Cerebellar nuclear complex (tissue), 1 donor: ENCODE measurements around the gene DCLRE1B.

Experiments used
- DNase-seq, 2 experiments: peaks; one replicate each; lab custom pipeline; 2025; lab: John Stamatoyannopoulos, UW

Gene DCLRE1B

DNA sequence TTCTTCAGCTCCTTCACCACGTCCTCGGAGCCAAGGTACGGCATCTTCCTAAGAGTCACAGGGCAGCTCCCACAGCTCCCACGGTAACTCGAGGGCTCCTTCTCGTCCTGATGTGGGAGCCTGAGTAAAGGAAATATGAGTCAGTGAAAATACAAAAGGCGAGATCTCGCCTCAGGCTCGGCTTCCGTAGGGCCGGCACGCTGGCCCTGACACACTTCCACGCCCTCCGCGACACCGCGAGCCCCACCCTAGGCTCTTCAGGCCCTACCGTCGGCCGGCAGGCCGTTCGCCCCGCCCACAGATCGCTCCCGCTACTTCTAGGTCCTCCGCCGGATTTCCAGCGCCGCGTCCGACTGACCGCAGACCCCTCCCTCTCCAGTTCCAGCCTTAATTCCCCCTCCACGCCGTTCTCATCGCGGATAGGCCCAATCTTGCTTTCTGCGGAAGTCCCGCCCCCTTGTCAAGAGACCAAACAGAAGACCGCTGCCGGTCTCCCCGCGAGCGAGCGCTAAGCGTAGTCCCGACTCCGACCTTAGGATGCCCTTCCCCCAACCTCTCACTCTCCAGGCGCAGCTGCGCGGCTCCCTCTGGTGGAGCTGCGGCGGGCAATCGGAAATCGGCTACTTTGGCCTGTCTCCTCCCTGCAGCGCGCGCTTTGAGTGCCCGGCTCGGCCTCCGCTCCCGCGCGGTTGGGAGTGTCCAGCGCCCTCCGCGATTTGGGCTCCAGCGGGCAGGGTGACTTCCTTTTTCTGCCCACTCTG lies at the start of gene DCLRE1B, which contains the start of gene AP4B1:
DCLRE1B (plus strand) TSS at position 653 of the 761 bp plus-strand sequence. CDS start 261 bp downstream, outside the sequence.
AP4B1 (minus strand) TSS at position 126 of the 761 bp plus-strand sequence; CDS start at position 44, 82 bp downstream.
- peak; percentile 93 to 97 for DNase-seq

DNA sequence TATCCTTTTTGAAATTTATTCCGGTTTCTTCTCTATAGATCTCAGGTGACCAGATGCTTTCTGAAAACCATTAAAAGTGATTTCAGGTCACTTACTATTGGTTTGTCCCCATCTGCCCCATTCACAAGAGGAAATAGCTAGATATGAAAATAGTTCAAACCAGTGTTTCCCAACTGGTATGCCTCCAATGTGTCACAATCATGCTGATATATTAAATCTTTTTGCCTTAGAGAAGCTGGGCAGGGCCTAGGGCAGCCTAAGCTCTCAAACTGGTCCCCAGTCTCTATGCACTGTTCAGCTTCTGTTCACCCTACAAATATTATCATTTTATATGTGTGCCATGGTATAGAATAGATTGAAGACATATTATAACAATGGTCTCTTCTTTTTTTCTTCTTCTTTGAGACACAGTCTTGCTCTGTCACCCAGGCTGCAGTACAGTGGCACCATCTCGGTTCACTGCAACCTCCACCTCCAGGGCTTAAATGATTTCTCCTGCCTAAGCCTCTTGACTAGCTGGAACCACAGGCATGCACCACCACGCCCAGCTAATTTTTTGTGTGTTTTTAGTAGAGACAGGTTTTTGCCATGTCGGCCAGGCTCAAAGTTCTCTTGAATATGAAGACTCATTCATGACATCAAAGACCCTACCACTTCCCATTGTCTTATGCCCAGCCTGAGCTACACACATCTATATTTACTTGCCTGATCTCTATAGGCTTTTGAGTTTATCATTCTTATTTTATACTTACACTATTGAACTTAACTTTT lies 49.3 kb upstream of the DCLRE1B start:
- no peak for DNase-seq

DNA sequence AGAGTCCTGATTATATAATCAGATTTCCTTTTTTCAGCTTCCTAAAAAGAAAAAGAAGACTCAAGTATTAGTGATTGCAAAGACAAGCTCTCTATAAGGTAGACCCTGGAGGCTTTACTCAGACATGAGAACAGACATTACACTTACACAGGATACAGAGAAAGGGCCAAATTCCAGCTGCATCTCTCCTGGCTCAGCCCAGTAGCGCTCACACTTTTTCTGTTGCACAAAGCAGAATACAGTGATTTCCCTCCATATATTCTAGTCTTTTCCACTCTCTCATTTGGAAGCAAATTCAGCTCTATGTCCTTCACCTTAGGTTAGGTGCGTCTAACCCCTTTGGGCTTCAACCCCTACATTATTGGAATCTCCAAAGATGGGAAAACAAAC lies 48.7 kb upstream of the DCLRE1B start:
- DNase-seq, result no peak

DNA sequence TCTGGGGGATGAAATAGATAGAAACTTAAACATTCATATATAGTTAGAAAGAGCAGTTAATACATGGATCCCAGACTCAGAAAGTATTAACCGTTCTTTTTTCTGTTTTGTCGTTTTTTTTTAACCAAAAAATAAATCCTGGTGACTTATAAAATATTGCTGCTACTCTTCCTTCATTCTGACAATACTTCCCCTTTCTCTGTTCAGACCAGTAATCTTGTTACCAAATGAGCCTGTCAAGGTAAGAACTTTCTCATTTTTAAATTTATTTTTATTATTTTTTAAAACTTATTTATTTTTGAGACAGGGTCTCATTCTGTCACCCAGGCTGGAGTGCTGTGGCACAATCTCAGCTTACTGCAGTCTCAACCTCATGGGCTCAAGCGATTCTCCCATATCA lies 47.4 kb upstream of the DCLRE1B start:
- DNase-seq, result no peak

DNA sequence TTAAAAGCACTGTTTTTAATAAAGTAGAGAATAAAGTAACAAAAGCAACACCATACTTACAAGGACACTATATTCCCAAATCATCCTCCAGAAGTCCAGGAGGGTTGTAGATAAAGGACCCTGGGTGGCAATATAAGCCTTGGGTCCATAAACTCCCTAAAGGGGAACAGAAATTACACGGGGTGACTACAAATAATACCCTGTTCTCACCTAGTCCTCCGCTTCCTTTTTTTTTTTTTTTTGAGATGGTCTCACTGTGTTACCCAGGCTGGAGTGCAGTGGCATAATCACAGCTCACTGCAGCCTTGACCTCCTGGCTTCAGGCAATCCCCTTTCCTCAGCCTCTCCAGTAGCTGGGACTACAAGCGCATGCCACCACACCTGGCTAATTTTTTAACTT lies 46.7 kb upstream of the DCLRE1B start:
- no peak for DNase-seq

DNA sequence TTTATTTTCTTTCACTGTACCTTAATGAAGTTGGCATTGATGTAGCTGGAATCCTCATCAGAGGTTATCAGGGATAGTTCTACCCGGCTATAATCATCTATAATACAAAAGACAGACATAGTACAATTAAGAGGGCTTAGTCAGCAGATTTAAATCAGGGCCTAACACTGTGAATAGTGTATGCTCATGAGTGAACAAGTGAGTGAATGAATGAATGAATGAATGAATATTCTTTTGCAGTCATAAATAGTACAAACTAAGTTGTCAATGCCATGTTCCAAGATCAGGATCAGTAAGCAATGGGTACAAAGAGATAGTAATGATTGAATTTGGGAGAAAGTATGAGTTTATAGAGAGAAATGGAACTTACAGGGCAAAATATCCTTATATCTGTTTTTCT lies 46.1 kb upstream of the DCLRE1B start:
- no peak for DNase-seq

DNA sequence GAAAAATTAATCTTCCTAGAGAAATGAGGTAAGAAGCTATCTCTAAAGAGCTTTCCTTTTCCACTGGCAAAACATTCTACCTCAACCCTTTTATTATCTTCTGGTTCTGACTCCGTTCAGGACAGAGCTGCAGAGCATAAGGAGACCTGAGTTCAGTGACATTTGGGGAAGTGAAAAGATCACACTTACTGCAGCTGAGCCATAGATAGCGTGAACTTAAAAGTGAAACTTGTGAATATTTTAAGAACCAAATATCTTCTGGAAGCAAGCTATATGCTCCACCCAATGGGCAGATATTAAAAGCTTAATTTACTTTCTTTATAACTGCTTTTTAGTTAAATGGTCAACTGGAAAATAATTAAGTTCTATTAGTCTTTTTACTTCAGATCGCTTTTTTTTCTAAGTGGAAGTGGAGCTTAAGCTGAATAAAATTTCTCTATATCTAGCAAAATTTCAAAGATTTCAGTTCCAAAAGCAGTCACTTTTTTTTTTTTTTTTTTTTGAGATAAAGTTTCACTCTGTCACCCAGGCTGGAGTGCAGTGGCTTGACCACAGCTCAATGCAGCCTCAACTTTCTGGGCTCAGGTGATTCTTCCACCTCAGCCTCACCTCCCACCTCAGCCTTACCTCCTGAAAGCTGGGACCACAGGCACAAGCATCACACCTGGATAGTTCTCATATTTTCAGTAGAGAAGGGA lies 45.5 kb upstream of the DCLRE1B start:
- no peak for DNase-seq

DNA sequence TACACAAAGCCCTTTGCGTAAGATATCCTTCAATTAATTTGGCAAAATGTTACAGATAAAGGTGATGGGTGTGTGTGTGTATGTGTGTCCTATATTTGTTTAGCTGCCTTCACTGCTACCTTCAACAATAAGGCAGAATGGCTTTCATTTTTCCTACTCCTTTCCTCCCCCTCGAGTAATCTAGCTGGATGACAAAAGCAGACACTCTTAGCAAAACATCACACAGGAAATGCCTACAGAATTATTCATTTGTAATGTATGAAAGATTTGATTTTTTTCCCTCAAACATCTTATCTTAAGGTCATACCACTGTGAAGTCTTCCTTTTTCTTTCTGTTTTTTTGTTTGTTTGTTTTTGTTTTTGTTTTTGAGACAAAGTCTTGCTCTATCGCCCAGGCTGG lies 44.2 kb upstream of the DCLRE1B start:
- no peak for DNase-seq

DNA sequence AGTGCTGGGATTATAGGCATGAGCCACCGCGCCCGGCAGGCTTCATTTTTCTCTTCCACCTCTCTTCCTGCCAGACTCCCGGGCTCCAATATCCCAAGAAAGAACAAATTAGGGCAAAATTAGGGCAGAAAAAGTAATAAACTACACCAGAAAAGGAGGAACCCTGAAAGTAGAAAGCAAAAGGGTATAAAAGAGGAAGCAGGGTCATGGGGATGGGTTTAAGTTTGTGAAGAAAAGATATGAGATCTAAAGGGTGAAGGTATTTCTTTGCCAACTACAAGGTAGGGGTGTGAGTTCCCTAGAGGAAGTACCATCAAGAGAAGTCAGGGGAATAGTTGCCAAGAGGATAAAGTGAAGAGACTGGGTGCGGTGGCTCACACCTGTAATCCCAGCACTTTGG lies 43.5 kb upstream of the DCLRE1B start:
- no peak for DNase-seq

DNA sequence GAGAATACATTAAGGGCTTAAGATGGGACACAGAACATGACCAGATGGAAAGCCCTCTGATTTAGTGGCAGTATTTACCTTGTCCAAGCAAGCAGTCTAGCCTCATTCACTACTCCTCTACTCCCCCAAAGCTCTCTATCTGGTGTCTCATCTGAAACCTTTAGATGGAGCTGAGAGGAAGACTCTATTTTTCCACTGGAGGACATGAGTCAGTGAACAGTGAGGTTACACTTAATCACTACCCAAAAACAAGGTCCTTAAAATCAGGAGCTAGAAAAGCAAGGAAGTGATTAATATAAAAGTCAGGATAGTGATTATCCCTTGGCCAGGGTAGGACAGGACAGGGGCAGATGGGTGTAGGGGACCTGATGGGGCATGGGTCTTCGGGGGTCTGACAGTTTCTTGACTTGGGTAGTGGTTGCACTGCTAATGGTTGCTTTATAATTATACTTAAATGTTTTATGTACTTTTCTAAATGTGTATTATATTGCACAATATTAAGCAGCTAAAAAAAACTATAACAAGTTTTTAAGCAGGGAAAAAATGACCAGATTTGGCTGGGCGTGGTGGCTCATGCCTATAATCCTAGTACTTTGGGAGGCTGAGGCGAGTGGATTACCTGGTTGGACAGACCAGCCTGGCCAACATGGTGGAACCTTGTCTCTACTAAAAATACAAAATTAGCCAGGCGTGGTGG lies 36.6 kb upstream of the DCLRE1B start:
- DNase-seq, result no peak

DNA sequence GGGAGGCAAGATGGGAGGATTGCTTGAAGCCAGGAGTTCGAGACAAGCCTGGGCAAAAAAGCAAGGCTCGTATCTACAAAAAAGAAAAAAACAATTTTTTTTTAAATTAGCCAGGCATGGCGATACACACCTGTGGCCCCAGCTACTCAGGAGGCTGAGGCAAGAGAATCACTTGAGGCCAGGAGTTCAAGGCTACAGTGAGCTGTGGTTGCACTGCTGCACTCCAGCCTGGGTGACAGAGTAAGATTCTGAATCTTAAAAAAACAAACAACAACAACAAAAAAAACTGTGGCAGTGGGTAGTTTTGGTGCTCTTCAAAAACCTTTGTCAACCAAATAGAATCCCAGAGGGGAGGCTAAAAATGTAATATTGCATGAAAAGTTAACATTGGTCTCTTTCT lies 34.3 kb upstream of the DCLRE1B start:
- no peak for DNase-seq

DNA sequence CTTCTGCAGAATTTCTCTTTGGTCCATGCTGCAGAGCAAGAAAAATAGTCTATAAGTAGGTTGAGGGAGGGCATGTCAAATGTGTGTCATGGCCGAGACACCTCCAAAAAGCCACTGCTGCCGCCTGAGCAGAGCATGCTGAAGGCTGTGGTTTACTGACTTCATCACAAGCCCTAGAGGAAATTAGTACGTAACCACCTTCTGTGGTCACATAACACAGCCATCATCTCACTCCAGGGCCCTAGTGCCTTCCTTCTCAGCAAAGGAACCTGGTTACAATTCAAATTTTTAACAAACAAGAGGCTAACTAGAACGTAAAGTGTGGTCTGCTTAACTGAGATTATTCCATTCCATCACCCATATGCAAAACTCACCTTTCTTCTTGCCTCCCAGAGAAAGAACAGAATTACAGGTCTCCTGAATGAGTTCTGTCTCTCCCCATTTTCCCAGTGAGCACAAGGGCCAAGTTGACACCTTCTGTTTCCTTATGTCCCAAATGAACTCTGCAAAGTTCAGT lies 33.5 kb upstream of the DCLRE1B start, which contains the start of gene PTPN22:
PTPN22 (minus strand) TSS at position 116 of the 517 bp plus-strand sequence.
- no peak for DNase-seq

DNA sequence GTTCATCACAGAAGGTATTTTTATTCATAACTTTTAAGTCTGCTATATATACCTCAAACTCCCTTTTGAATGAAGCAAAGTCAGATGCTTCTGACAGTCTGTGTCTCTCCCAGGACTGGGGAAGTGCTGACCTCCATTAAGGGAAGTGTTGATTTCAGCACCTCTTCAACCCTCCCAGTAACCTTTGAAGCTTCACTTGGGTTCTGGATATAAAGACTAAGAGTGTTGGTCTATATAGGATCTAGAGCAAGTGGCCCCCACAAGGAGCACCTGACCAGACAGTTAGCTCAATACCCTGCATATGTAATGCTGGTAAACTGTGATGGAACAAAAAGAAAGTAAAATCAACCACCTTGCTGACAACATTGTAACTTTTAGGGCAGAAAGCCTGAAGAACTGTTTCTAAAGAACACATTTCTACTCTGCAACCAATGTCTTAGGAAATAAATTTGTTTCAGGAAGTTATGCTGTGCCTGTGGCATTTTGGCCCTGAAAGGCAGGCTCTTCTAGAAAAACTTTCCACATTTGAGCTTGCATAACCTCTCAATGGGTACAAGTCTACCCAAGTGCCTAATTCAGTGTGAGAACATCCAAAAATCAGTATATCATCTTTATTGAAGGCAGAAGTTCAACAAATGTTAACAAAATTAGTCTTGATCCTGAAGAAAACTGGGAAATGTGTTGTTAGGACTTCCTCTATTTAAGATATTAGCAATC lies 32.7 kb upstream of the DCLRE1B start:
- no peak for DNase-seq

DNA sequence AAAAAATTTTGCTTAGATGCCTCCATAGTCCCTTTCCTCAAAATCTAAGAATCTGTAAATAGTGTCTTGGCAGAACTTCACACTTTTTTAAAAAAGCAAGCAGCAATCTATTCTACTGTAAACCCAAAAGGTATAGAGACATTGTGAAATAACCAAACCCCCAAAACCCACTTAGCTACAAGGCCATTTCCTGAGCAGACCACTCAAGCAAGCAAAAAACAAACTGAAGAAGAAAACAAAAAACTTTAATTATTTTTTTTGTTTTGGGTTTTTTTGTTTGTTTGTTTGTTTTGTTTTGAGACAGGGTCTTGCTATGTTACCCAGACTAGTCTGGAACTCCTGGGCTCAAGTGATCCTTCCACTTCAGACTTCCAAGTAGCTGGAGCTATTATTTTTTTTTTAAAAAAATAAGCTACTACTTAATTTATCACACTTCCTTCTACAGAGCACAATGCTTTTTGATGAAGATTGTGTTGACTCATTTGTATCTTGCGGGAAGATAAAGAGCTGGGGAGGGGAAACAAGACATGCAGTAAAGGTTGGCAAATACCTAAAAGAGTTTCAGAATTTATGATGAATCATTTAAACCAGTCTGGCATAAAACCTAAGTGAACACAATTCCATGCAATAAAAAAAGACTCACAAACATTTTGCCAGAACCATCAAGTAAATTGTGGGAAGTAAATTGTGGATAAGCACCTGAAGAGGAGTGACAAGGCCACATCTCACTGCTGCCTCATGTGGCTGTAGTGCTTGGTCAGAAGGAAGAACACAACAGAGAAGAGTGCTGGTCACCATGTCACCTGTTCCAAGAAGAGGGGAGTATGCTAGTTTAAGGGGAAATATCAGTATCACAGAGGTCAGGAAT lies 30.9 kb upstream of the DCLRE1B start:
- DNase-seq, result no peak

DNA sequence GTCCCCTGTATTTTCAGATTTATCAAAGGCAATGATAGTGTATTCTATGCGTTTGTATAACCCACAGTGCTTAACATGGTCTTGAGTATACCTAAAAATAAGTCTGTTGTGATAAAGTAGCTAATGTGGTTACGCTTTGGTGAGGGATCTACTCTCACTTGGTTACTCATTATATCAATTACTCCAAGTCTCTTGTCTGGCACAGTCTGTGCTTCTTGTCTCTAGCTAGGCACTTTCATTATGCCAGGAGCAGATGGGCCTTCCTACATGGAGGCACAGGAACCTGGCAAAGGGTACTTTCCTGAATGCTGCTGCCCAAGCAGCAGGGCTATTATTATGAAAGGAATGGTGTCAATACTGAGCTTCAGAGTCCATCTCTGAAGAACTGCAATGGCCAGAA lies 29.4 kb upstream of the DCLRE1B start:
- DNase-seq, result peak; percentile 84 to 87

DNA sequence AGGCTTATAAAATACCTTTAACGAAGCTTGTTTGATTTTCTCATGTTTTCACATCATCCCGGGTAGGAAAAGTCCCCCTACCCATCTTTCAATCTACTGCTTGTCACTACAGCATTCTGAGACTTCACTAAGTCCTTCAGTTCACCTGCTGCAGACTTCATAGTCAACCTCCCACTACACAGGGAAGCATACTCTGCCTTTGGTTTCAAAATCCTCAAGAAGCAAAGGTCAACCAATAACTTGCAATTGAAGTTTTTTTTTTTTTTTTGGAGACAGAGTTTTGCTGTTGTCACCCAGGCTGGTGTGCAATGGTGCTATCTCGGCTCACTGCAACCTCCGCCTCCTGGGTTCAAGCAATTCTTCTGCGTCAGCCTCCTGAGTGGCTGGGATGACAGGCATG lies 28.9 kb upstream of the DCLRE1B start:
- DNase-seq, result no peak

DNA sequence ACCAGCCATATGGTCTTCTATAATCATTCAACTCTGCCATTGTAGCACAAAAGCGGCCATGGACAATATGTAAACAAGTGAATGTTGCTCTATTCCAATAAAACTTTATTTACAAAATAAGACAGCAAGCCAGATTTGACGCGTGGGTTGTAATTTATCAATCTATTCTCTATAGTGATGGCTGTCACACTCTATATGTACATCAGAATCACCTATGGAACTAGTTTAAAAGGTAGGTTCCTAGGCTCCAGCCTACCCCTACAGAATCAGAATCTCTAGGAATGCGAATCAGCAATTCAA lies 25.4 kb upstream of the DCLRE1B start:
- no peak for DNase-seq

DNA sequence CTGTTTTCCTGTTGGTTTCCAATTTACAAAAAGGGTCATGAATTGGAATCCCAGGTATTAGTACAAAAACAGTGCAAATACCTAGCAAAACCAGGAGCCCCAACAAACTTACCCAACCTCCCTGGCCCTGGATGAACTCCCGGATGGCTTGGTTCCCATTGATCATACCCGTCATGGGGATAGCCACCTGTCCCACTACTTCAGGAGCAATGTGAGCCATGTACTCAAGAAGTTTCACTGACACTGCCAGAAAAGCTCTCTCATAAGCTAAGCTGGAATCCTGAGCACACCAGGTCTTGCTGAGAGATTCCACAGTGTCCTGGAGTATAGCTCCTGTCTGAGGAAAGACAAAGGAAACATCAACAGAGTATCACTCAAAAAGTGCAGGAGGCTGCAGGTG lies 23.5 kb upstream of the DCLRE1B start:
- peak in 1 of 2 experiments; percentile 65 for DNase-seq

DNA sequence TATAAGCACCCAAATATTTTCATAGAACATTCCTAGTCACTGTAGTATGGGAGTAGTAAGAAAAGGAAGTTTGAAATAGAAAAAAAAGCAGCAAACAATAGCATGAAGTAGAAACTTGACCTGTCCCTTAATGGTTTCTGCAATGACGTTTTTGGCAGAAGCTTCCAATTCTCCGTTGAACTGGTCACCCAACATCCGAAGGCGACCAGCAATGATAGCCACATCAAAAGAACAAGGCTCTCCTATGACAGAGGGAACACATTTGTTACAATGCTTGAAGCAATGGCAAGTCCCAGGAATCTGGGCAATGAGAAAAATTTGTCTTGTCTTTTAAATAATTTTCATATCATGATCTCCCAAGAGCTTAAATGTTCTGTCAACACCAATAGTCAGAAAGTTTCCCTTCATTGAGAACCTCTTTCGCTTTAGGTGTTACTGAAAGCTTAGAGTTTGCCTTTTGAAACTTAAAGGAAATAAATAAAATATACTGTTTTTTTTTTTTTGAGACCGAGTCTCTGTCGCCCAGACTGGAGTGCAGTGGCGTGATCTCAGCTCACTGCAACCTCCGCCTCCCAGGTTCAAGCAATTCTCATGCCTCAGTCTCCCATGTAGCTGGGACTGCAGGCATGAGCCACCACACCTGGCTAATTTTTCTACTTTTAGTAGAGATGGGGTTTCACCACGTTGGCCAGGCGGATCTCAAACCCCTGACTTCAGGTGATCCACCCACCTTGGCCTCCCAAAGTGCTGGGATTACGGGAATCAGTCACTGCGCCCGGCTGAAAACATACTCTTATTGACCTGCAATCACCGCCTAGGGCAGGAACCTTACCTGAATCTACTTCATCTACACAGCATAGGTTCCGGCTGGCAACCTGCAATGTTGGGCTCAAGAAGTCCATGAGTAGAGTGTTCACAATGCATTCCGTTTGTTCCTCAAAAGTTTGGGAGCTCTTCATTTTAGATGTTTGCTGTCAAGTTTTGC lies 18.4 kb upstream of the DCLRE1B start:
- DNase-seq, result no peak
